ENCODE measurements around the gene ALG3. TPM values are rescaled to one million over a fixed set of nuclear protein-coding genes. Genes with fewer than 3 reads are reported as not detected.

The ALG3 gene
- total and polyA plus RNA-seq, 8 donors = 14.1 to 26.5 (median 22.9) TPM

- H3K4me3 ChIP-seq = no peak overlapping the region
- WGBS, 2 donors = 67 to 72% methylated on average over 14 of the region's 14 CpGs
- FAIRE-seq (no peak), DNase-seq (no peak), ATAC-seq (no peak)
- intact Hi-C loops (cut with DNase I) = loop anchor here in 1 of 3 donors (10.0 kb wide), 2 partner anchors 91 to 341 kb away; no protein-coding TSS in a partner anchor
- no peaks in the 10 kb centered on the region for H3K9me3 ChIP-seq
- no peaks in the 10 kb centered on the region for H3K36me3 ChIP-seq
- no peak overlapping the region for H3K27ac ChIP-seq
- H3K27me3 ChIP-seq = no peaks in the 10 kb centered on the region
- peaks cover 0 to under 1% (median 0%) of the 10 kb centered on the region in 3 donors for H3K4me1 ChIP-seq
- no peak for TF ChIP-seq CTCF (IDR thresholded peaks at IDR 0.05)
Measured at GRCh38 chr3:184236033-184236410, 12.7 kb downstream of the ALG3 start.

- WGBS, 2 donors = 84 to 87% methylated on average over 4 of the region's 4 CpGs
Measured at GRCh38 chr3:184235381-184236032, 13.3 kb downstream of the ALG3 start.

DNA sequence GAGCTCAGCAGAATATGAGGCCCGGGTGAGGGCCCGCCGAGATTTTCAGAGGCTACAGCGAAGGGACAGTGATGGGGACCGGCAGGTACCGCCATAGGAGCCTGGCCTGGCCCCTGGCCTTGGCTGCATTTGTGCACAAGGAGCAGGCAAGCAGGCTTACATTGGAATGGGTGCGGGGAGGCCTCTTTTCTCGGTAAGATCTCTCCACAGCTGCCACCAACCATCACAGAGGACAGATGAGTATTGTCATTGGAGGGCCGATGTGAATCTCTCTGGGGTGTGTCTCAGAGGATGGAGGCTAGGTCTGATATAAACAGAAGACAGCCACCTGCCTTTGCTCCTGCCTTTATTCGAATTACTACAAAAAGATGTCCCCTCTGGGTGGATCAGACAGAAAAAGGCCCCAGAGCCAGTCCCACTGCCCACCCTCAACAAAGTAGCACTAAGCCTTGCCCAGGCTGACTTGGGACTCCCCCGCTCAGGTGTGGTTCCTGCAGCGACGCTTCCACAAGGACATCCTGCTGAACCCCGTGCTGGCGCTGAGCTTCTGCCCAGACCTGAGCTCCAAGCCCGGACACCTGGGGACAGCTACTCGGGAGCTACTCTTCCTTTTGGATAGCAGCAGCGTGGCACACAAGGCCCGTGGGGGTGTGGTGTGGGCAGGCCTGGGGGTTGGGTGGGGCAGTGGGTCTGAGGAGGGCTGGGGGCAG, 13.9 kb downstream of the ALG3 start:
- no peak overlapping the region for H3K27ac ChIP-seq
- no peaks in the 10 kb centered on the region for H3K27me3 ChIP-seq
- WGBS, 2 donors = 87% methylated on average over 19 of the region's 19 CpGs
- H3K9me3 ChIP-seq = no peaks in the 10 kb centered on the region
- no peaks in the 10 kb centered on the region for H3K36me3 ChIP-seq
- TF ChIP-seq CTCF (IDR thresholded peaks at IDR 0.05) = no peak
- ATAC-seq = no peak
- intact Hi-C loops (cut with DNase I) = loop anchor here in 1 of 3 donors (10.0 kb wide), 2 partner anchors 90 to 340 kb away; no protein-coding TSS in a partner anchor
- FAIRE-seq = no peak
- H3K4me3 ChIP-seq = no peak overlapping the region
- H3K4me1 ChIP-seq = peaks cover 0 to 5% (median 3%) of the 10 kb centered on the region in 3 donors
- DNase-seq = no peak

More at GRCh38 chr3:184235381-184236032, 13.3 kb downstream of the ALG3 start:
- DNase-seq (no peak), FAIRE-seq (no peak), ATAC-seq (no peak)
- no peaks in the 10 kb centered on the region for H3K36me3 ChIP-seq
- TF ChIP-seq CTCF (IDR thresholded peaks at IDR 0.05) = no peak
- H3K9me3 ChIP-seq = no peaks in the 10 kb centered on the region
- H3K4me1 ChIP-seq = no peaks in the 10 kb centered on the region
- H3K27me3 ChIP-seq = no peaks in the 10 kb centered on the region
- no peak overlapping the region for H3K4me3 ChIP-seq
- H3K27ac ChIP-seq = no peak overlapping the region
- intact Hi-C loops (cut with DNase I) = loop anchor here in 1 of 3 donors (10.0 kb wide), 2 partner anchors 91 to 341 kb away; no protein-coding TSS in a partner anchor

DNA sequence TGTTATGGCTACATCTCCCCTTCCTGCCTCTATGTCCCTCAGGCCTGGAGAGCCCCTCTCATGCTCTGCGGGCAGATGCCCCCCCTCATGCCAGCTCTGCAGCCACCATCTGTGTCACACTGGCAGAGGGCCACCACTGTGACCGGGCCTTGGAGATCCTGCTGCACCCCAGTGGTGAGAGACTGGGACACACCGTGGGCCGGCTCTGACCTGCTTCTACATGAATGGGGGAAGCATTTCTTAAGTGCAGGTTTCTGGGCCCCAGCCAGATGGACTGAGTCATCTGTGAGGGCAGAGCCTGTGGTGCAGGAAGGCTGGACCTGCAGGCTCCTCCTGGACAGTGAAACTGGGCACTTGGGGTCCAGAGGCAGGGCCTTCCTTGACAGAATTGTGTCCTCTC, 14.5 kb downstream of the ALG3 start:
- intact Hi-C loops (cut with DNase I) = loop anchor here in 1 of 3 donors (10.0 kb wide), 2 partner anchors 89 to 339 kb away; no protein-coding TSS in a partner anchor
- no peak for TF ChIP-seq CTCF (IDR thresholded peaks at IDR 0.05)
- H3K36me3 ChIP-seq = no peaks in the 10 kb centered on the region
- peaks cover 0 to 8% (median 6%) of the 10 kb centered on the region in 3 donors for H3K4me1 ChIP-seq
- DNase-seq (peak; percentile 56 to 90 (median 80)), FAIRE-seq (no peak), ATAC-seq (peak; percentile 29 to 64 (median 44))
- no peaks in the 10 kb centered on the region for H3K27me3 ChIP-seq
- no peak overlapping the region for H3K27ac ChIP-seq
- no peak overlapping the region for H3K4me3 ChIP-seq
- WGBS, 2 donors = 16 to 21% methylated on average over 4 of the region's 4 CpGs
- no peaks in the 10 kb centered on the region for H3K9me3 ChIP-seq

Data from pancreas (tissue), 10 donors.